Amniotic epithelial cell (primary cell): ENCODE measurements around the gene FAM98A.

ENCODE experiments used
- DNase-seq: peaks from one replicate; pipeline ENCODE4 v3.0.0-alpha.2; 2010; ENCODE audit warnings: low read depth

Gene FAM98A

DNA sequence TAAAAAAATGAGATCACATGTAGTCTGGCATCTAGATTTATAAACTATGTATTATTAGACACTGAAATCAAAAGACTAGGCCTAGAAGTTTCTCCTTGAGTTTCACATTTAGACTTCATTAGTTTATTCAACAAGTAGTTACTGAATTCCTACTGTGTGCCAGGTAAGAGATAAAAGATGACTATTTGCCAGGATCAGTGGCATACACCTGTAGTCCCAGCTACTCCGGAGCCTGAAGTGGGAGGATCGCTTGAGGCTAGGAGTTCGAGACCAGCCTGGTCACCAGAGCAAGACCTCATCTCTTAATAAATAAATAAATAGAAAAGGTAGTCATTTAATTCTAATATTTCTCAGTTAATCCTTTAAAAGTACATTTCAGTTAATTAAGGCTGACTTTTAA, 2.1 kb downstream of the FAM98A start:
- DNase-seq = no peak

DNA sequence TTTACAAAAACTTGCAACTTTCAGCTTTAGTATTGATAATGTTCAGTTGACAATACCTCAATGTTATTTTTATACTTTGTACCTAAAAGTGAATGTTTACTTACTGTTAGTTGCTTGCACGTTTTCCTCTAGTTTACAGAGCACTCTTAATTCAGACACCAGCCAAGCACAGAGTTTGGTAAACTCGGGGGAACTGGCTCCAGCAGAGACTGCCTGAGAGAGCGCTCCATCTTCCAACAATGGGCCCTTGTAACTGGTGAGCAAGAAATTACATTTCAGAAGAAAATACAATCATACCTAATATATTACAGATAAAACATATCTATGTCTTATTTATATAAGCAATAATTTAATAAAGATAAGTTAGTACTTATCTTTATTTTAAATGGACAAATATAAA, 3.7 kb downstream of the FAM98A start:
- DNase-seq = no peak

DNA sequence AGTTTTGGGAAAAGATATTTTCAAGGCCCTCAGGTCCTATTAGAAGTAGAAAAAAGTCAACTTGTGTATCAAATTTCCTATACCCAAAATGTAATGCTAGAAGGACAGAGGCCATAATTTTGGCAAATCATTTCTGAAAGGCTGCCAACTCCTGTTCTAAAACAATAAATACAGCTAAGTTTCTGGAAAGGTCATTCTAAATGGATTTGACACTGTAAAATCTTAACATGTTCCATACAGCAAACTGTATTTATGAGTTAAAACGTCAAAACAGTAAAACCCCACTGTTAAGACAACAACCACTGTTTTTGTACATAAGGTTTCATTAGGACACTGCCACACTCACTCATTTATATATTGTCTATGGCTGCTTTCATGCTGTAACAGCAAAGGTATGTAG, 9.7 kb downstream of the FAM98A start:
- peak; percentile 4 for DNase-seq

- DNase-seq = no peak
Measured at GRCh38 chr2:33588232-33588631, 10.9 kb downstream of the FAM98A start.

- no peak for DNase-seq
Measured at GRCh38 chr2:33586766-33587165, 12.3 kb downstream of the FAM98A start.

DNA sequence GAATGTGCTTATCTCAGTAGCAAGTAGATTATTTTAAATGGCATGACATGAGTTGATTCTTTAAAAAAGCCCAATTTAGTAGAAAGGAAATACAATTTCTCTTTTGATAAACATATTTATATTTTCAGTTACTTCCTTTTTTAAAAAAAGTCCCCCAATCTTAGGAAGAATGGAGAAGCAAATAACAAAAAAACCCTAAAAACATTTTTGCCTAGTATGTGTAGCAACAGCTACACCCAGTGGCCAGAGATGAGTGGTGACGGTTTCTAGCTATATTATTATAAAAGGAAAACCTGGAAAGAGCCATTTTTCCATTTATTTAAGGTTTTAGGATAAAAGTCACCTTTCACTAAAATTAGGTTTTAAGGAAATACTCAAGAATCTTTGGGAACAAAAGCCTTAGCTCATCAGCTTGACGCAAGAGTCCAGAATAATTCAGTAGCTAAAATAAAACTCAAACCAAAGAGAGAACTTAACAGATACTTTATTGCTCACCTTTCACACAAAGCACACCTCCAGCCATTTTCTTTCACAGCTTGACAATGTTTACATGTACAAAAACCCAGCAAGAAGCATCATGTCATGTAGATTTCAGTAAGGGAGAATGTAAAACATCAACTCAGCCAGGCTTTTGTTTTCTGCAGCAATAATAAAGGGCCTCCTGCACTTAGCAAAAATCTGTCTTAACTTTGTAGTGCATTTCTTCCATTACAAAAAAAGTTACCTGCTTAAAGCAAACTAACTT, 15.7 kb downstream of the FAM98A start:
- DNase-seq = peak; percentile 22

- no peak for DNase-seq
Measured at GRCh38 chr2:33581872-33582271, 17.2 kb downstream of the FAM98A start.

DNA sequence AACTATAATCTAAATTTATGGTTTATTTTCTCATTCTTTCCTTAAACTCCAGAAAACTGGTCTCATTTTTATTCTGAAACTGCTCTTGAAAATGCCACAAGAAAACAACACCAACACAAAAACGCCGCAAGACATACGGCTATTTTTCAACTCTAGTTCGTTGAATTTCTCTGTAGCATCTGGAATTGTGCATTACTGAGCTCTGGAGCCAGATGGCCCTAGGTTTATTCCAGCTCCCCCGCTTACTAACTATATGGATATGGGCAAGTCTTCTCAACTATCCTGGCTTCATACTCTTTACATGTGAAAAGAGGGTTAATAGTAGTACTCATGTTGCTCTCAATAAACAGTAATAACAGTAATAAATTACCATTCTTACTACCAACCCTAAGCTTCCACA, 19.9 kb downstream of the FAM98A start:
- no peak for DNase-seq

DNA sequence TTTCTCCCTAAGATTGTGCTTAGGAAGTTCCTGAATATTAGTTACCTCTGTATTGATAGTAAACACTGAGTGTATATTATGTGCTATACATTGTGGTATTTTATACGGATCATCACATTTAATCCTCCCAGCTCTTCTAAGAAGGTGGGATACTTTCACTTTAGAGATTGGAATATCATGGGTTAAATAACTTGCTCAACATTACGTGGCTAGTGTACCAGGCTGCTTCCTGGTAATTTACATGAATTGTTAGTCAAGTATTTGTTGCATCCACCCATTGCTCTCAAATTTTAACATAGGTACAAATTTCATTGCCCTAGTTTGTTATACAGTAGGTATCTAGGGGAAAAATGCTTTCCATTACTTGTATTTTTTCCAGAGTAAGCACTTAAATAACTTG, 21.4 kb downstream of the FAM98A start:
- DNase-seq = peak; percentile 48

DNA sequence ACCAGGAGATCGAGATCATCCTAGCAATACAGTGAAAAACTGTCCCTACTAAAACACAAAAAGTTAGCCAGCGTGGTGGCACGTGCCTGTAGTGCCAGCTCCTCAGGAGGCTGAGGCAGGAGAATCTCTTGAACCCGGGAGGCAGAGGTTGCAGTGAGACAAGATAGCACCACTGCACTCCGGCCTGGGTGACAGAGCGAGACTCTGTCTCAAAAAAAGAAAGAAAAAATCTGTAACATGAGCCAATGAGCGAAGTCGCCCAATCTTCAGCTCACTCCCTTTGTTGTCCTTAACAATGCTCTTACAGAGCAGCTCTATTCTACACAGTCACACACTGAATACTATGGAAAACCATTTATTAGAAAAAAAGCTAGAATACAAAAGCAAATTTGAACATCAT, 22.0 kb downstream of the FAM98A start:
- DNase-seq = no peak

DNA sequence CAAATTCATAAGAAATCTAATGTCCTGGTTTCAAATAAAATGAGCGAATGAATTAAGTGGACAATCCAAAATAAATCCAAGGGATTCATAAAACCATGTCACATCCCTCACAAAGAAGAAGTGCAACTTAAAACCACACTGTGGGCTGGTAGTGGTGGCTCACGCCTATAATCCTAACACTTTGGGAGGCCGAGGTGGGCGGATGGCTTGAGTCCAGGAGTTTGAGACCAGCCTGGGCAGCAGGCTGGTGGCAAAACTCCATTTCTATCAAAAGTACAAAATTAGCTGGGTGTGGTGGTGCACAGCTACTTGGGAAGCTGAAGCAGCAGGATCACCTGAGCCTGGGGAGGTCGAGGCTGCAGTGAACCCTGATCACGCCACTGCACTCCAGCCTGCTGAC, 25.4 kb downstream of the FAM98A start:
- no peak for DNase-seq

GRCh38 chr2:33570681-33571080, 28.4 kb downstream of the FAM98A start:
- no peak for DNase-seq

- DNase-seq = no peak
Measured at GRCh38 chr2:33561872-33562271, 37.2 kb downstream of the FAM98A start.

DNA sequence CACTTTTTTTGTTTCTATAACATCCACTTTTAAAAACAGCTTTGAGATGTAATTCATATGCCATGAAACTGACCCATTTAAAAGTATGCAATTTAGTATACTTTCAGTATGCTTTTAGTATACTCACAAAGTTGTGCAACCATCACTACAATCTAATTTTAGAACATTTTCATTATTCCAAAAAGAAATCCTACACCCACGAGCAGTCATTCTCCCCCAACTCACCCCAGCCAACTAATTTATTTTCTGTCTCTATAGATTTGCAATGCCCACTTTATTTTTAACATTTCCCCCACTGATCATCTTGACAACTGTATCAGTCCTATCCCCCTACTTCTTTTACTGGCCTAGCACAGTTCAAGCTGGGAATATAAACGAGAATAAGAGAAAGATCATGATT, 39.1 kb downstream of the FAM98A start:
- no peak for DNase-seq

DNA sequence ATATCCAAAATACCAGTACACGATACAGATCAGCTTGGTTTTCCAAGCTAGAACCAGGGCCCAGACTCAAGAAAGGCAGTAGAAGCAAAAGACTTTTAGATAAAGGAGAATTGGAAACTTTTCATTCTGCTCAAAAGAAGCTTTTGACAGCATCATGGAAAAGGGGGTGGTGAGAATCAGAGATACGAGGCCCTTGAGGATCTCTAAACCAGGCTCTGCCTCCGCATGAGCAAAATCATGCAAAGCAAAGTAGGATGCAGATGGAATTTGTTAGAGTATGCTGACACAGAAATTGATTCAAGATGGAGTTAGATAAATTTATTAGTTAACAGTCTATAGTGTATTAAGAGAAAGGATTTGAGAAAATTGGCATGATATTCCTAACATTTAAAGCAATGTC, 39.8 kb downstream of the FAM98A start:
- DNase-seq = no peak

- DNase-seq = no peak
Measured at GRCh38 chr2:33555681-33556080, 43.4 kb downstream of the FAM98A start.

DNA sequence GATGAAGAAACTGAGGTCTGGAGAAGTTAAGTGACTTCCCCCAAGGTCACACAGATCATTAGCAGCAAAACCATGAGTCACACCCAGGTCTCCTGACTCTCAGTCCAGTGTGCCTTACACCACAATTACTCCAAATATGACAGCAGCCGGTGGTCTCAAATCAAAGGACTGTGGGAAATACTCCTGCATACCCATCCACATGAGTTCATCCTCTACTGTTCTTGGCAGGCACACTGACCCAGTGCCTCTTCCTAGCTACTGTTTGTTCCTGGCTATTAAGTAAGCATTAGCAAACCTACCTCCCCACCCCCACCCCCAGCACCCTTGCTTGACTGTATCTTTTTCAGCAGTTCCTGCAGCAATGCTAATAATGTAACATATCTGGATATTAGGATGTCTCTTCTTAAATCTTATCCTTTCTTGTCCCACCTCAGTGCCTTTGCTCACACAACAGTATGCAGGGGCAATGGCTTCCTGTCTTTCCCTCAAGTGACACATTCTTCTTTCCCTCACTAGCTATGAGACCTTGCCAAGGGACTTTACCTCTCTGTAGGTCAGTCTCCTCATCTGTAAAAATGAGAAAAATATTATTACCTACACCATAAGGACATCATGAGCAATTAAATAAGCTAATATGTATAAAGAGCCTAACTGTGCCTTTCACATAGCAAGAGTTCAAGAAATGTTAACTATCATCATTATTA, 46.2 kb downstream of the FAM98A start:
- peak; percentile 85 for DNase-seq

DNA sequence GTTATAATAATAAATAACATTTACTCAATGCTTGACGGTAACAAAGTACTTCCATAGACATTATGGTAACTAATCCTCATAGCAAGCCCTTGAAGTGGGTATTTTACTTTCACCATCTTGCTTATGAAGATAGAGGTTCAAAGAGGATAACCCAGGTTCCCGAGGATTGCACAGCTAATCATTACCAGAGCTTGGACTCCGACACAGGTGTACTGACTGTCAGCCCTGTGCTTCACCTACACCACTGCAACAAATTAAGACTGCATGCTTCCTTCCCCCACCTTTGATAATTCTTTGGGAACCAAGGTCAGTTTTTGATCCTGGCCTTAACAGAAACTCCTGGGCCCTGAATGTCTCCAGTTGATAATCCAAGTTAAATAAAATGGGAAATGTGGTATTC, 48.9 kb downstream of the FAM98A start:
- no peak for DNase-seq

DNA sequence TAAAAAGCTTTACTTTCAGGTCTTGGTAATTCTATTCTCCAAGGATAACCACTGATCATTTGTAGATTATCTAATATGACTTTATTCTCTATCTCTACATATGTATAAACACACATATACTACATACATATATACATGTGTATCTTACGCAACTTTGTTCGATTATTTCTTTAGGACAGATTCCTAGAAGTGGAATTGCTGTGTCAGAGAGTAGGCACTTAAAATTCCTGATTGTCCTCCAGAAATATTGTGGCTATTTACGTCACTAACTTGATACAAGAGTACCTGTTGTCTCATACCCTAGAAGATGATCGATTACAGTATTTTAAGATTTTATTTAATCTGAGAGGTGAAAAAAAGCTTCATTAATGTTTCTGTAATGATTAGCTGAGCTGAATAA, 57.9 kb downstream of the FAM98A start:
- no peak for DNase-seq

GRCh38 chr2:33535421-33535820, 63.7 kb downstream of the FAM98A start:
- DNase-seq = no peak
